H9 (cell line): ENCODE measurements around the gene CLDN11. TPM values are rescaled to one million over a fixed set of nuclear protein-coding genes. Genes with fewer than 3 reads are reported as not detected.

Source experiments
- DNase-seq: peaks from one replicate; pipeline ENCODE4 v3.0.0-alpha.2; 2017
- H2AFZ ChIP-seq: one replicate; pipeline ENCODE4 v1.6.1; 2013; ENCODE audit warnings: mild to moderate bottlenecking, low read length, control low read depth, moderate library complexity
- H2AK5ac ChIP-seq: 2 replicates; pipeline ENCODE4 v1.6.1; 2013; ENCODE audit warnings: low read length, control low read depth, mixed read lengths; ENCODE audit not compliant: insufficient read length
- H2BK120ac ChIP-seq: one replicate; pipeline ENCODE4 v1.6.1; 2013; ENCODE audit warnings: low read depth, mild to moderate bottlenecking, low read length, control low read depth, inconsistent platforms; ENCODE audit not compliant: poor library complexity, severe bottlenecking
- H2BK12ac ChIP-seq: 2 replicates; pipeline ENCODE4 v1.6.1; 2013; ENCODE audit warnings: low read length, control low read depth, mixed read lengths, low read depth; ENCODE audit not compliant: insufficient read length
- H2BK15ac ChIP-seq: 2 replicates; pipeline ENCODE4 v1.6.1; 2013; ENCODE audit warnings: low read depth, low read length, control low read depth
- H2BK20ac ChIP-seq: one replicate; pipeline ENCODE4 v1.6.1; 2013; ENCODE audit warnings: low read depth, mild to moderate bottlenecking, low read length, control low read depth, inconsistent platforms; ENCODE audit not compliant: poor library complexity, severe bottlenecking
- H2BK5ac ChIP-seq: 2 replicates; pipeline ENCODE4 v1.6.1; 2013; ENCODE audit warnings: low read length, control low read depth, mixed read lengths; ENCODE audit not compliant: insufficient read length
- H3K14ac ChIP-seq: 2 replicates; pipeline ENCODE4 v1.6.1; 2013; ENCODE audit warnings: low read length, control low read depth; ENCODE audit not compliant: insufficient read depth
- H3K18ac ChIP-seq: 2 replicates; pipeline ENCODE4 v1.6.1; 2013; ENCODE audit warnings: low read depth, mild to moderate bottlenecking, mixed read lengths, low read length, control low read depth; ENCODE audit not compliant: insufficient read length
- H3K23ac ChIP-seq: 2 replicates; pipeline ENCODE4 v1.6.1; 2013; ENCODE audit warnings: low read length, control low read depth, mixed read lengths, low read depth; ENCODE audit not compliant: insufficient read length
- H3K23me2 ChIP-seq: 2 replicates; pipeline ENCODE4 v1.6.1; 2013; ENCODE audit warnings: low read depth, mild to moderate bottlenecking, mixed read lengths, low read length, control low read depth; ENCODE audit not compliant: insufficient read length, poor library complexity, severe bottlenecking
- H3K27ac ChIP-seq: 2 replicates; pipeline ENCODE4 v1.5.1; 2013; ENCODE audit warnings: low read length, control low read depth, mixed read lengths, low read depth; ENCODE audit not compliant: insufficient read length
- H3K27me3 ChIP-seq: 2 replicates; pipeline ENCODE4 v1.6.1; 2013; ENCODE audit warnings: low read length, control low read depth, inconsistent platforms; ENCODE audit not compliant: insufficient read depth
- H3K4ac ChIP-seq: 2 replicates; pipeline ENCODE4 v1.6.1; 2013; ENCODE audit warnings: low read depth, mild to moderate bottlenecking, control low read depth, inconsistent platforms, low read length, moderate library complexity
- H3K4me1 ChIP-seq: 2 replicates; pipeline ENCODE4 v1.6.1; 2013; ENCODE audit warnings: low read length, control low read depth, inconsistent platforms; ENCODE audit not compliant: insufficient read depth
- H3K4me2 ChIP-seq: 2 replicates; pipeline ENCODE4 v1.6.1; 2013; ENCODE audit warnings: low read length, control low read depth, mixed read lengths; ENCODE audit not compliant: insufficient read length, insufficient read depth
- H3K56ac ChIP-seq: 2 replicates; pipeline ENCODE4 v1.6.1; 2013; ENCODE audit warnings: low read depth, mild to moderate bottlenecking, mixed read lengths, low read length, control low read depth; ENCODE audit not compliant: insufficient read length
- H3K79me1 ChIP-seq: 2 replicates; pipeline ENCODE4 v1.6.1; 2013; ENCODE audit warnings: low read depth, mild to moderate bottlenecking, moderate library complexity, low read length, control low read depth, inconsistent platforms; ENCODE audit not compliant: insufficient read depth, poor library complexity, severe bottlenecking
- H3K79me2 ChIP-seq: 2 replicates; pipeline ENCODE4 v1.6.1; 2013; ENCODE audit warnings: low read length, control low read depth, inconsistent platforms; ENCODE audit not compliant: insufficient read depth
- H3K9ac ChIP-seq: 2 replicates; pipeline ENCODE4 v1.6.1; 2013; ENCODE audit warnings: low read length, control low read depth, mixed read lengths; ENCODE audit not compliant: insufficient read length; ENCODE audit errors: extremely low read depth
- H3K9me3 ChIP-seq: one replicate; pipeline ENCODE4 v1.6.1; 2013; ENCODE audit warnings: low read depth, low read length, inconsistent platforms; ENCODE audit not compliant: control insufficient read depth
- H3T11ph ChIP-seq: one replicate; pipeline ENCODE4 v1.6.1; 2013; ENCODE audit warnings: mild to moderate bottlenecking, low read length, control low read depth, inconsistent platforms
- H4K20me1 ChIP-seq: one replicate; pipeline ENCODE4 v1.6.1; 2013; ENCODE audit not compliant: control insufficient read depth, insufficient read length, insufficient read depth
- H4K5ac ChIP-seq: 2 replicates; pipeline ENCODE4 v1.6.1; 2013; ENCODE audit warnings: low read depth, mild to moderate bottlenecking, mixed read lengths, low read length, control low read depth; ENCODE audit not compliant: insufficient read length
- H4K8ac ChIP-seq: replicated peaks from 2 replicates; pipeline ENCODE4 v1.6.1; 2013; ENCODE audit warnings: low read length, control low read depth, mixed read lengths, low read depth; ENCODE audit not compliant: insufficient read length
- H4K91ac ChIP-seq: 2 replicates; pipeline ENCODE4 v1.6.1; 2013; ENCODE audit warnings: low read depth, mild to moderate bottlenecking, moderate library complexity, mixed read lengths, low read length, control low read depth; ENCODE audit not compliant: insufficient read length
- H3K27ac Mint-ChIP-seq, 3 experiments: 2 replicates in 2 of 3; 3 replicates in 1 of 3; pipeline ENCODE4 v1.8.0; 2020 to 2021; ENCODE audit warnings: mixed read lengths in 3 of 3, mild to moderate bottlenecking in 1 of 3, moderate library complexity in 1 of 3
- H3K27me3 Mint-ChIP-seq: 2 replicates; pipeline ENCODE4 v1.8.0; 2021; ENCODE audit warnings: low read depth, mild to moderate bottlenecking, moderate library complexity, mixed read lengths
- H3K36me3 Mint-ChIP-seq, 3 experiments: 2 replicates in 2 of 3; 3 replicates in 1 of 3; pipeline ENCODE4 v1.8.0; 2020 to 2021; ENCODE audit warnings: low read depth in 3 of 3, mixed read lengths in 3 of 3; ENCODE audit not compliant: insufficient read depth in 1 of 3
- H3K4me1 Mint-ChIP-seq, 2 experiments: 2 replicates each; pipeline ENCODE4 v1.8.0; 2020; ENCODE audit warnings: mixed read lengths in 2 of 2
- H3K4me3 Mint-ChIP-seq, 2 experiments: 2 replicates in 1 of 2; 3 replicates in 1 of 2; pipeline ENCODE4 v1.8.0; 2020 to 2021; ENCODE audit warnings: mild to moderate bottlenecking in 2 of 2, mixed read lengths in 2 of 2, moderate library complexity in 1 of 2
- H3K9me3 Mint-ChIP-seq, 2 experiments: 2 replicates in 1 of 2; 3 replicates in 1 of 2; pipeline ENCODE4 v1.8.0; 2020; ENCODE audit warnings: mild to moderate bottlenecking in 2 of 2, mixed read lengths in 2 of 2, moderate library complexity in 1 of 2
- WGBS: extraction: QIAGEN DNeasy Blood & Tissue Kit; methylation state at CpG from one replicate; pipeline ENCODE4 v1.1.7; 2013; ENCODE audit warnings: missing lambda C conversion rate, low lambda C conversion rate, mixed read lengths; ENCODE audit not compliant: insufficient read length; ENCODE audit errors: extremely low coverage; 5-methylcytosine and 5-hydroxymethylcytosine counted together
- total RNA-seq: library from RNA; stranded (reverse); gene quantifications from 2 replicates; pipeline ENCODE4 v1.2.1, GENCODE V29; 2021
- TF ChIP-seq, protein P1 (sequence below): fragments of 200-600 bp; sonication (generic); conservative IDR thresholded peaks from 3 replicates; pipeline ENCODE4 v1.8.0; 2021; ENCODE audit warnings: antibody characterized with exemption, mild to moderate bottlenecking

The CLDN11 gene
- total RNA-seq, 1 experiment from 2014 or later = 1.7 TPM

DNA sequence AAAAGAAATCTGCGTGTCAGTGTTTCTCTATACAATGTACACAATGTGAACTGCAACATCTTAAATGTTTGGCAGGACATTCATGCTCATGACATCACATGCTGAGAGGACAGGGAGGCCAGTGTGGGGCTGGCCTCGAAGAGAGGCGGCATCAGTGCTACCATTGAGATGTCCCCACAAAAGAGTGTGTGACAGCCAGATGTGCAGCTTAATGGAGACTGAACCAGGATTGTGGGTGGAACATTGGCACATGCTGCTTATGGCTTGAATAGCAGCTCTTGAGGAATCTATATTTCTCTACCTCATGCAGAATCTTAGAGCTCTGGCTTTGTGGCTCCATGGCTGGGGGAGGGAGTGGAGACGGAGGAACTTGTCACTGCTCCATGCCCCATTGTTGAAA lies 18.5 kb downstream of the CLDN11 start:
- H3K79me1 ChIP-seq = no peaks in the 10 kb centered on the region
- no peaks in the 10 kb centered on the region for H3K27me3 ChIP-seq
- H4K91ac ChIP-seq = no peak overlapping the region
- H3K9me3 ChIP-seq = no peaks in the 10 kb centered on the region
- no peak overlapping the region for H2BK120ac ChIP-seq
- no peak overlapping the region for H3K27ac Mint-ChIP-seq
- DNase-seq = no peak
- peaks cover 9 to 13% of the 10 kb centered on the region in 2 experiments for H3K4me1 Mint-ChIP-seq
- H2AK5ac ChIP-seq = no peak overlapping the region
- H3K23me2 ChIP-seq = no peaks in the 10 kb centered on the region
- no peak overlapping the region for H3K18ac ChIP-seq
- H3K14ac ChIP-seq = no peak overlapping the region
- H2BK20ac ChIP-seq = no peak overlapping the region
- no peaks in the 10 kb centered on the region for H3K9me3 Mint-ChIP-seq
- no CpG with 5 or more reads among the region's 4 CpGs for WGBS
- no peak overlapping the region for H4K5ac ChIP-seq
- no peak overlapping the region for H4K8ac ChIP-seq
- H3K4me1 ChIP-seq = peaks cover 3% of the 10 kb centered on the region; the same call in 1 of the 2 replicates
- no peak overlapping the region for H3K9ac ChIP-seq
- no peak overlapping the region for H3K56ac ChIP-seq
- peaks cover 4% of the 10 kb centered on the region; the same call in 1 of the 2 replicates for H3K27me3 Mint-ChIP-seq
- H3K4me2 ChIP-seq = no peak overlapping the region
- no peaks in the 10 kb centered on the region for H4K20me1 ChIP-seq
- no peak overlapping the region for H3T11ph ChIP-seq
- H2BK15ac ChIP-seq = no peak overlapping the region
- TF ChIP-seq, protein P1, sequence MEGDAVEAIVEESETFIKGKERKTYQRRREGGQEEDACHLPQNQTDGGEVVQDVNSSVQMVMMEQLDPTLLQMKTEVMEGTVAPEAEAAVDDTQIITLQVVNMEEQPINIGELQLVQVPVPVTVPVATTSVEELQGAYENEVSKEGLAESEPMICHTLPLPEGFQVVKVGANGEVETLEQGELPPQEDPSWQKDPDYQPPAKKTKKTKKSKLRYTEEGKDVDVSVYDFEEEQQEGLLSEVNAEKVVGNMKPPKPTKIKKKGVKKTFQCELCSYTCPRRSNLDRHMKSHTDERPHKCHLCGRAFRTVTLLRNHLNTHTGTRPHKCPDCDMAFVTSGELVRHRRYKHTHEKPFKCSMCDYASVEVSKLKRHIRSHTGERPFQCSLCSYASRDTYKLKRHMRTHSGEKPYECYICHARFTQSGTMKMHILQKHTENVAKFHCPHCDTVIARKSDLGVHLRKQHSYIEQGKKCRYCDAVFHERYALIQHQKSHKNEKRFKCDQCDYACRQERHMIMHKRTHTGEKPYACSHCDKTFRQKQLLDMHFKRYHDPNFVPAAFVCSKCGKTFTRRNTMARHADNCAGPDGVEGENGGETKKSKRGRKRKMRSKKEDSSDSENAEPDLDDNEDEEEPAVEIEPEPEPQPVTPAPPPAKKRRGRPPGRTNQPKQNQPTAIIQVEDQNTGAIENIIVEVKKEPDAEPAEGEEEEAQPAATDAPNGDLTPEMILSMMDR = no peak
- H3K4me3 Mint-ChIP-seq = no peak overlapping the region
- H3K4ac ChIP-seq = no peak overlapping the region
- H3K23ac ChIP-seq = no peak overlapping the region
- no peak overlapping the region for H2AFZ ChIP-seq
- no peak overlapping the region for H2BK5ac ChIP-seq
- no peaks in the 10 kb centered on the region; a peak in 2 of 7 replicates for H3K36me3 Mint-ChIP-seq
- no peaks in the 10 kb centered on the region for H3K79me2 ChIP-seq
- H3K27ac ChIP-seq = no peak overlapping the region
- no peak overlapping the region for H2BK12ac ChIP-seq
